Smooth muscle cell (in vitro differentiated cells): ENCODE measurements around the gene C9orf72. TPM values are rescaled to one million over a fixed set of nuclear protein-coding genes. Genes with fewer than 3 reads are reported as not detected.
"Not testable (repeated sequence)": the region's sequence is repeated elsewhere in the genome, so short reads cannot be mapped to it uniquely, and the experiment has no call there.

Experiments
- DNase-seq: peaks from one replicate; lab custom pipeline; 2025; ENCODE audit not compliant: unreplicated experiment; lab: John Stamatoyannopoulos, UW
- H2AFZ ChIP-seq: fragments of 200-600 bp; sonication (generic); 2 replicates; pipeline ENCODE4 v1.6.0; 2016; ENCODE audit warnings: antibody characterized with exemption, low read depth, mild to moderate bottlenecking
- H3F3A ChIP-seq: fragments of 200-600 bp; sonication (generic); 2 replicates; pipeline ENCODE4 v1.6.0; 2017; ENCODE audit warnings: antibody characterized with exemption, low read depth
- H3K27ac ChIP-seq: fragments of 200-600 bp; sonication (generic); 2 replicates; pipeline ENCODE4 v1.5.1; 2016; ENCODE audit warnings: low read depth, mild to moderate bottlenecking
- H3K27me3 ChIP-seq: fragments of 200-600 bp; sonication (generic); 2 replicates; pipeline ENCODE4 v1.6.1; 2016; ENCODE audit warnings: low read depth, mild to moderate bottlenecking
- H3K36me3 ChIP-seq: fragments of 200-600 bp; sonication (generic); 2 replicates; pipeline ENCODE4 v1.5.1; 2016; ENCODE audit warnings: low read depth
- H3K4me1 ChIP-seq: fragments of 200-600 bp; sonication (generic); 2 replicates; pipeline ENCODE4 v1.5.1; 2016; ENCODE audit warnings: low read depth
- H3K4me2 ChIP-seq: fragments of 200-600 bp; sonication (generic); 2 replicates; pipeline ENCODE4 v1.6.0; 2016; ENCODE audit warnings: mild to moderate bottlenecking
- H3K4me3 ChIP-seq: fragments of 200-600 bp; sonication (generic); 2 replicates; pipeline ENCODE4 v1.5.1; 2016; ENCODE audit warnings: mild to moderate bottlenecking
- H3K79me2 ChIP-seq: fragments of 200-600 bp; sonication (generic); 2 replicates; pipeline ENCODE4 v1.6.0; 2016; ENCODE audit warnings: low read depth, mild to moderate bottlenecking
- H3K9ac ChIP-seq: fragments of 200-600 bp; sonication (generic); 2 replicates; pipeline ENCODE4 v1.6.0; 2016; ENCODE audit warnings: low read depth
- H3K9me3 ChIP-seq: fragments of 200-600 bp; sonication (generic); replicated peaks from 2 replicates; pipeline ENCODE4 v1.5.1; 2016; ENCODE audit warnings: low read depth
- H4K20me1 ChIP-seq: fragments of 200-600 bp; sonication (generic); 2 replicates; pipeline ENCODE4 v1.6.0; 2016; ENCODE audit warnings: low read depth
- WGBS: methylation state at CpG from one replicate; pipeline ENCODE4 v1.1.7; 2016; ENCODE audit warnings: low lambda C conversion rate; 5-methylcytosine and 5-hydroxymethylcytosine counted together
- polyA plus RNA-seq: library from polyadenylated mRNA; unstranded; fragments of >200 nt; fragmentation: Nextera tagmentation; extraction: Ambion mirVana; gene quantifications from 2 replicates; pipeline ENCODE4 v1.2.1, GENCODE V29; 2016
- total RNA-seq: library from RNA; depleted of rRNA; stranded (reverse); fragments of >200 nt; gene quantifications from 2 replicates; pipeline ENCODE4 v1.2.3, GENCODE V29; 2014
- TF ChIP-seq, protein P1 (sequence below): fragments of 200-600 bp; sonication (generic); IDR thresholded peaks from 2 replicates; pipeline ENCODE4 v1.5.1; 2017; ENCODE audit warnings: borderline replicate concordance, mild to moderate bottlenecking, antibody characterized with exemption; ENCODE audit not compliant: insufficient read depth, poor library complexity, severe bottlenecking

Gene C9orf72
- total and polyA plus RNA-seq, 2 experiments from 2014 or later = 8.2 to 12.5 TPM

DNA sequence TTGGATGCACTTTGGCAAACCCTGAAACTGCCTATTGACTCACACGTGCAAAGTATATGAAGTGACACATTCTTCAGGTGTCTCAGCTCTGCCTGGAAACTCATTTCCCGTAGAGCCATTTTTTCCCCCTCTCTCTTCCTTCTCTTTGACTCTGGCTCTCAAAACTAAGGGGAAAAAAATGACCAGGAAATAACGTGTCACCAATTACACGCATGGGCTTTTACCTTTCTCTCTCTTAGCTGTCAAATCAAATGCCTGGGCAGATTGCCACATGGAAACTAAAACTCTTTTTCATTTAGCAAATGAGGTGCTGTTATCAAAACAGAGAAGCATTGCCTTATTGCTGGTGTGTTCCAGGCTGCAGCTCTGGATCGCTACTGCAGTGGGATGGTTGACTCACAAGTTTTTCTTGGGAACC, 67.5 kb downstream of the C9orf72 start:
- WGBS = 88% methylated on average over 5 of the region's 5 CpGs
- no peak overlapping the region for H3K27ac ChIP-seq

DNA sequence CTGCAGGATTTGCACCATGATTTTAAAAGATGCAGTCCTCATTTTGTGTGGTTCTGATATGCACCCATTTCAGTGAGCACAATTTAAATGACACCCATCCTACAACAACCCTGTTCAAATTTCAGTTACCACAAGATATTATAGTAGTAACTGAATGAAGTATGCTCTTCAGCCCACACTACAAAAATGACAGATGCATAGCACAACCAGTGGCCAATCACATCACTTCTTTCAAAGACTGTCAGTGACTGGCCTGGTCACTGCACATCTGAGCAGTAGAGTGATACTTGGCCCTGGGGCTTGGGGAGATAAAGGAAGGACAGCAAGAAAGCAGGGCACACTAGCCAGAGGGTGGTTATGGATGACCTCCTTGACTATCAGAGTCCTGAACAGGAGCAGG, 69.0 kb downstream of the C9orf72 start:
- Histone ChIP-seq H3K27me3 (no peaks in the 10 kb centered on the region), H3K4me3 (no peak overlapping the region), H3K9me3 (no peaks in the 10 kb centered on the region), H3K9ac (no peak overlapping the region), H3F3A (no peaks in the 10 kb centered on the region), H3K36me3 (no peaks in the 10 kb centered on the region), H3K4me1 (peaks cover 25% of the 10 kb centered on the region), H3K79me2 (no peaks in the 10 kb centered on the region), H3K4me2 (no peak overlapping the region), H3K27ac (no peak overlapping the region), H2AFZ (no peak overlapping the region), H4K20me1 (no peaks in the 10 kb centered on the region)
- DNase-seq = no peak
- TF ChIP-seq, protein P1, sequence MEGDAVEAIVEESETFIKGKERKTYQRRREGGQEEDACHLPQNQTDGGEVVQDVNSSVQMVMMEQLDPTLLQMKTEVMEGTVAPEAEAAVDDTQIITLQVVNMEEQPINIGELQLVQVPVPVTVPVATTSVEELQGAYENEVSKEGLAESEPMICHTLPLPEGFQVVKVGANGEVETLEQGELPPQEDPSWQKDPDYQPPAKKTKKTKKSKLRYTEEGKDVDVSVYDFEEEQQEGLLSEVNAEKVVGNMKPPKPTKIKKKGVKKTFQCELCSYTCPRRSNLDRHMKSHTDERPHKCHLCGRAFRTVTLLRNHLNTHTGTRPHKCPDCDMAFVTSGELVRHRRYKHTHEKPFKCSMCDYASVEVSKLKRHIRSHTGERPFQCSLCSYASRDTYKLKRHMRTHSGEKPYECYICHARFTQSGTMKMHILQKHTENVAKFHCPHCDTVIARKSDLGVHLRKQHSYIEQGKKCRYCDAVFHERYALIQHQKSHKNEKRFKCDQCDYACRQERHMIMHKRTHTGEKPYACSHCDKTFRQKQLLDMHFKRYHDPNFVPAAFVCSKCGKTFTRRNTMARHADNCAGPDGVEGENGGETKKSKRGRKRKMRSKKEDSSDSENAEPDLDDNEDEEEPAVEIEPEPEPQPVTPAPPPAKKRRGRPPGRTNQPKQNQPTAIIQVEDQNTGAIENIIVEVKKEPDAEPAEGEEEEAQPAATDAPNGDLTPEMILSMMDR = no peak

More for the DNA sequence above, 67.5 kb downstream of the C9orf72 start:
- TF ChIP-seq, protein P1 = no peak
- no peak overlapping the region for H3K9ac ChIP-seq
- no peak overlapping the region for H3K4me3 ChIP-seq
- peaks cover 17% of the 10 kb centered on the region for H3K4me1 ChIP-seq
- H3K4me2 ChIP-seq = no peak overlapping the region
- H3K9me3 ChIP-seq = no peaks in the 10 kb centered on the region
- H3K27me3 ChIP-seq = no peaks in the 10 kb centered on the region
- DNase-seq = no peak
- H3F3A ChIP-seq = no peaks in the 10 kb centered on the region
- no peaks in the 10 kb centered on the region for H4K20me1 ChIP-seq
- no peak overlapping the region for H2AFZ ChIP-seq
- no peaks in the 10 kb centered on the region for H3K36me3 ChIP-seq
- no peaks in the 10 kb centered on the region for H3K79me2 ChIP-seq

DNA sequence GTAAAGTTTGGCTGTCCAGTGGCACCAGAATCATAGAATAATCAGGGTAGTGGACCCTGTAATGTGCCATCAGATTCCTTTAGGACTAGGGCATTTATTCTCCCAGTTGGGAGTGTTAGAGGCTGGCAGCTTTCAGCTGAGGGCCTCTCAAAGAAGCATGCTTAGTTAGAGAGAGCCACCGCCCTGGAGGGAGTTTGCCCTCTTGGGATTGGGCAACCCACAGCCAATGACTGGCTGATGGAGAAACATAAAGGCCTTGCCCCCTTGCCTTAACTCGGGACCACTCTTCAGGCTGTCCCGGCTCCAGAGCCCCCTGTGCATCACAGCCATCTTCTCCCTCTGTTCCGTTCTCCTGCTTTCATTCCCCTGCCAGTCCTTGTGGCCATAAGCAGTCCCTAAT, 69.7 kb downstream of the C9orf72 start:
- no peaks in the 10 kb centered on the region for H3K79me2 ChIP-seq

DNA sequence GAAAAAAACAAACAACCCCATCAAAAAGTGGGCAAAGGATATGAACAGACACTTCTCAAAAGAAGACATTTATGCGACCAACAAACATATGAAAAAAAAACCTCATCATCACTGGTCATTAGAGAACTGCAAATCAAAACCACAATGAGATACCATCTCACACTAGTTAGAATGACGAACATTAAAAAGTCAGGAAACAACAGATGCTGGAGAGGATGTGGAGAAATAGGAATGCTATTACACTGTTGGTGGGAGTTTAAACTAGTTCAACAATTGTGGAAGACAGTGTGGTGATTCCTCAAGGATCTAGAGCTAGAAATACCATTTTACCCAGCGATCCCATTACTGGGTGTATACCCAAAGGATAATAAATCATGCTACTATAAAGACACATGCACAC, 72.4 kb downstream of the C9orf72 start:
- peaks cover 57% of the 10 kb centered on the region for H3K4me1 ChIP-seq
- H3K27ac ChIP-seq, H4K20me1 ChIP-seq, H2AFZ ChIP-seq, H3K9me3 ChIP-seq, DNase-seq, H3F3A ChIP-seq, H3K4me2 ChIP-seq, H3K9ac ChIP-seq, H3K4me3 ChIP-seq, H3K27me3 ChIP-seq, H3K36me3 ChIP-seq, H3K79me2 ChIP-seq: not testable (repeated sequence)
- 85% methylated on average over 3 of the region's 3 CpGs for WGBS

More for the DNA sequence above, 69.7 kb downstream of the C9orf72 start:
- Histone ChIP-seq H3K9ac (no peak overlapping the region), H3K4me3 (no peak overlapping the region), H3K4me1 (peaks cover 31% of the 10 kb centered on the region), H4K20me1 (no peaks in the 10 kb centered on the region), H2AFZ (no peak overlapping the region), H3K9me3 (no peaks in the 10 kb centered on the region), H3K27ac (no peak overlapping the region), H3K36me3 (no peaks in the 10 kb centered on the region), H3K4me2 (no peak overlapping the region), H3F3A (no peaks in the 10 kb centered on the region), H3K27me3 (no peaks in the 10 kb centered on the region)
- TF ChIP-seq, protein P1 = no peak
- no peak for DNase-seq
- 85% methylated on average over 4 of the region's 4 CpGs for whole genome bisulfite sequencing
